ENCODE data around the gene RIPK1. TPM values are rescaled to one million over a fixed set of nuclear protein-coding genes. Genes with fewer than 3 reads are reported as not detected.

The RIPK1 gene
- total RNA-seq, 1 experiment from 2014 or later = 19.1 TPM

- H3K79me2 ChIP-seq (ENCODE audit: insufficient read depth, low read length) = no peaks in the 10 kb centered on the region
- H3K36me3 ChIP-seq (ENCODE audit: control insufficient read depth in 1 of 2, insufficient read depth in 2 of 2, low read length in 2 of 2) = peaks cover 0 to 12% of the 10 kb centered on the region in 2 experiments; a peak in 3 of 4 replicates
- ChIA-PET POLR2A (interaction anchor here (0.7 to 1.0 kb wide), 3 partner anchors 21 to 35 kb away, joined by 3 to 6 read pairs (median 5); no protein-coding TSS in a partner anchor), RAD21 (ENCODE audit: low non-redundant PET in 1 of 2, low total read pairs in 2 of 2, uncharacterized antibody in 2 of 2, unreplicated experiment in 2 of 2) (no interaction called here), CTCF (interaction anchor here (0.9 kb wide), 2 partner anchors 22 to 25 kb away, joined by 3 to 7 read pairs; partner anchors contain the start of gene NQO2)
- peak overlapping the region; percentile 26 to 37 for H3K4me3 ChIP-seq (replicated peaks in 1 of 2; ENCODE audit: low read depth in 1 of 2, low read length in 2 of 2)
- H3K9ac ChIP-seq (ENCODE audit: low read length) = peak overlapping the region; percentile 58
- ATAC-seq (peak; percentile 92), DNase-seq (ENCODE audit: low read depth, low spot score) (peak; percentile 73)
- intact Hi-C loops (cut with micrococcal nuclease) = loop anchor here (2.0 kb wide), 1 partner anchor 21 kb away; no protein-coding TSS in a partner anchor
- no peaks in the 10 kb centered on the region for H3K9me2 ChIP-seq (ENCODE audit: insufficient read depth)
- H2AFZ ChIP-seq (ENCODE audit: low read depth, low read length, poor library complexity, severe bottlenecking) = no peak overlapping the region
- no peaks in the 10 kb centered on the region for H4K20me1 ChIP-seq (ENCODE audit: insufficient read depth)
- TSS peak; percentile 79 for BruUV-seq (replicated peaks)
- H3K27ac ChIP-seq (ENCODE audit: low read depth, low read length) = peak overlapping the region; percentile 82
- TF ChIP-seq ZBTB33 (IDR thresholded peaks at IDR 0.05; ENCODE audit: extremely low read depth, insufficient replicate concordance, low read length) = peak; percentile 70
- no peak for TF ChIP-seq ZFX (IDR thresholded peaks at IDR 0.05)
- TF ChIP-seq ATF3 (IDR thresholded peaks at IDR 0.05) = no peak
- peak; percentile 35 for TF ChIP-seq POLR2A (IDR thresholded peaks at IDR 0.05; ENCODE audit: borderline replicate concordance, extremely low read depth, insufficient read depth, insufficient read length)
- TF ChIP-seq EGR1 (IDR thresholded peaks at IDR 0.05; ENCODE audit: low read depth) = no peak
- peak; percentile 49 for TF ChIP-seq YY1 (IDR thresholded peaks at IDR 0.05; ENCODE audit: extremely low read depth, insufficient replicate concordance, low read depth, low read length)
- peak; percentile 76 for TF ChIP-seq JUND (IDR thresholded peaks at IDR 0.05)
- peak; percentile 98 for TF ChIP-seq MAX (IDR thresholded peaks at IDR 0.05)
- TF ChIP-seq TCF7L2 (IDR thresholded peaks at IDR 0.05; ENCODE audit: borderline replicate concordance, extremely low read depth, insufficient read depth, insufficient read length) = peak; percentile 67
- TF ChIP-seq CBX3 (IDR thresholded peaks at IDR 0.05; ENCODE audit: low read depth) = peak; percentile 93
- TF ChIP-seq FOSL1 (IDR thresholded peaks at IDR 0.05; ENCODE audit: low read depth) = peak; percentile 75; the same call in 1 of the 2 replicates
- TF ChIP-seq SP1 (IDR thresholded peaks at IDR 0.05; ENCODE audit: low read depth) = peak; percentile 94
- peak; percentile 80 for TF ChIP-seq POLR2AphosphoS5 (IDR thresholded peaks at IDR 0.05; ENCODE audit: low read depth, low read length)
- no peak for TF ChIP-seq EZH2phosphoT487 (IDR thresholded peaks at IDR 0.05; ENCODE audit: borderline replicate concordance)
- H3K4me2 ChIP-seq (ENCODE audit: low read length) = peak overlapping the region; percentile 76
- no peaks in the 10 kb centered on the region for H3K9me3 ChIP-seq (ENCODE audit: control insufficient read depth in 1 of 2, insufficient read depth in 1 of 2, low read depth in 1 of 2, low read length in 2 of 2)
- H3K27me3 ChIP-seq (ENCODE audit: insufficient read depth, low read length) = no peaks in the 10 kb centered on the region
- H3K4me1 ChIP-seq (ENCODE audit: control insufficient read depth in 1 of 2, insufficient read depth in 2 of 2, low read length in 2 of 2) = peaks cover 21 to 40% of the 10 kb centered on the region in 2 experiments
Measured at GRCh38 chr6:3023663-3024483, 44.4 kb upstream of the RIPK1 start.

Data from HCT116 (cell line).